T47D (cell line): ENCODE results near the gene DENND6B.

ENCODE experiments used
- DNase-seq, 2 experiments: peaks; one replicate each; pipeline versions ENCODE4 v3.0.0 to v3.0.0-alpha.2; 2011 to 2012; ENCODE audit warnings: low read depth in 1 of 2, low spot score in 1 of 2
- JUND ChIP-seq: IDR thresholded peaks from 2 replicates; pipeline ENCODE4 v1.6.1; 2012; ENCODE audit warnings: low read depth
- in situ Hi-C: cut with HindIII; loops from 2 replicates; pipeline ENCODE4 v1.10.0; 2016; ENCODE audit warnings: low sequenced_read_pairs, low pct_unique_long_range_greater_than_20kb

Gene DENND6B

GRCh38 chr22:50302041-50302541, 24.7 kb downstream of the DENND6B start:
- in situ Hi-C loops: no loop called here
- peak in 1 of 2 experiments; percentile 31 for DNase-seq
- no peak for TF ChIP-seq JUND

DNA sequence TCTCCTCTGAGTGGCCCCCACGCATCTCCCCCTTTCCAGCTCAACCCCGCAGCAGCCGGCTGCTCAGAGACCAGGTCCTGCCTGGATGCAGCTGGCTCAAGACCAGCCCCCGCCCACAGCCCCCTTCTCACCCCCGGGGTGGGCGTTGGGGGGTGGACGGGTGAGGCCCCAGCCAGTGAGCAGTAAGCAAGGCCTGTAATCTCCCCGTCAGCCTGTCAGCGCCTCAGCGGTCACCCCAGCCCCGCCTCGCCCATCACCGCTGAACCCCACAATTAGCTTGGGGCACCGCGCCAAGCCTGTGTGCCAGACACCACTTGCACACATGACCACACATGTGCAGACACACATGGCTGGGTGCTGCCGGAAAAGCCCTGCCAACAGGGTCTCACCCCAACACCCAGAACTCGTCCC, 25.2 kb downstream of the DENND6B start:
- in situ Hi-C loops: no loop called here
- no peak for DNase-seq
- TF ChIP-seq JUND: no peak

DNA sequence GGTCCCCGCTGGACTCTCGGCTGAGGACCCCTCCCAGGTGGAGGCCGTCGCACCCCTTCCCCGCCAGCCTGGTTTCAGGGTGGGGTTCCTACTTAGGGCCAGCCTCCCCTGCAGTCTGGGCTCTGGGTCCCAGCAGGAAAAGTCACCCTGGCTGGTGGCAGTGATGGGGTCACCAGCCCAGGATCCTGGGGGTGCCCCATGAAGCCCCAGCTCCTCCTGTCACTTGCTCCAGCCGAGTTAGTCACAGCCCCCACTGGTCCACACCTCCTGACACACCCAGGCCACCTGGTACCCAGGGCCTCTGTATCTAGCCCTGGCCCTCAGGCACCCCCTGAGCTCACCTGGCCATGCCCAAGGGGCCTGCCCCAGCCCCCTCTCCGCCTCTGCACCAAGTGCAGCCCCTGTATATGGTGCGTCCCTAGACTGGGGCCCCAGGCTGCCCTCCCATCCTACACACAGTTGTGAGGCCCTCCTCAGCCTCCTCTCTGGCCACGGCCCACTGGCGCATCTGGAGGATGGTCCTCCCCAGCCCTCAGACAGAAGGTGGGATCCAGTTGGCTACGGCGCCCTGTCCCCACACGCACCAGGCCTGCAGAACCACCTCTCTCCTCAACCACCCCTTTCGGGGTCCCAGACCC, 26.1 kb downstream of the DENND6B start:
- DNase-seq: no peak
- no peak for TF ChIP-seq JUND
- in situ Hi-C loops: no loop called here

DNA sequence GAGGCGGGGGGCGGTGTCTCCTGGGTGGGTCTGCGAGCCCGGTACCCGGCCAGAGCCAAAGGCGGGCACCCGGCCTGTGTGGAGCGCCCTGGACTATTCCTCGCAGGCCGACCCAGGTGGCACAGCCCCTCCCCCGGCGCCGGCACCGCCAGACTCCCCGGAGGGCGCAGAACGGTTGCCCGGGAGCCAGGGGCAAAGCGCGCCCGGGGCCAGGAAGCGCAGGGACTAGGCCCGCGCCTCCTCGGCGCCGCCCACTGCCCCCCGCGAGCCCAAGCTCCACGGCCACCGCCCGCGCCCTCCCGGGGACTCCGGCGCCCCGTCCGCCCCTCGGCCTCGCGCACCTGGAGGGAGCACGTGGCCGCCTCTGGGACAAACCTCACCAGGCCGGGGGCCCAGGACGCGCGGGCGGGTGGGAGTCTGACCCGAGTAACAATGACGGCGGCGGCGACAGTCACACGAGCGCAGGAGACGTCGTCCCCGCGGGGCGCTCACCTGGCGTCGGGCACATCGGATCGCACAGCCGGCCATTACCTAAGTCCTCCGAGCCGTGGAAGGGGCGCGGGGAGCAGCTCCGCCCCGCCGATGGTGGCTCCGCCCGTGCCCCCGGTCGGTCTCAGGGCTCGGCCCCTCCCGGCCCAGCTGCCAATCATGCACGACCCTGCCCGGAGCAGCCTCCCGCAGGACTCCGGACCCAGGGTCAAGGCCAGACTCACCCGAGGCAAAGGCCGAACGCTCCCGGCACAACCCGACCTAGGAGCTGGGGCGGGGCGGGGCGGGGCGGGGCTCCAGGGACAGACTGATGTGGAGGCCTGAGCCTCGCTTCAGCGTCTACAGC, 26.8 kb downstream of the DENND6B start:
- TF ChIP-seq JUND: no peak
- DNase-seq: peak in 1 of 2 experiments; percentile 55
- in situ Hi-C loops: no loop called here

- in situ Hi-C loops: no loop called here
- DNase-seq: no peak
- no peak for TF ChIP-seq JUND
These were observed 27.7 kb downstream of the DENND6B start for GRCh38 chr22:50298937-50299784.

GRCh38 chr22:50298266-50298637, 28.6 kb downstream of the DENND6B start:
- in situ Hi-C loops: no loop called here
- no peak for DNase-seq
- no peak for TF ChIP-seq JUND

DNA sequence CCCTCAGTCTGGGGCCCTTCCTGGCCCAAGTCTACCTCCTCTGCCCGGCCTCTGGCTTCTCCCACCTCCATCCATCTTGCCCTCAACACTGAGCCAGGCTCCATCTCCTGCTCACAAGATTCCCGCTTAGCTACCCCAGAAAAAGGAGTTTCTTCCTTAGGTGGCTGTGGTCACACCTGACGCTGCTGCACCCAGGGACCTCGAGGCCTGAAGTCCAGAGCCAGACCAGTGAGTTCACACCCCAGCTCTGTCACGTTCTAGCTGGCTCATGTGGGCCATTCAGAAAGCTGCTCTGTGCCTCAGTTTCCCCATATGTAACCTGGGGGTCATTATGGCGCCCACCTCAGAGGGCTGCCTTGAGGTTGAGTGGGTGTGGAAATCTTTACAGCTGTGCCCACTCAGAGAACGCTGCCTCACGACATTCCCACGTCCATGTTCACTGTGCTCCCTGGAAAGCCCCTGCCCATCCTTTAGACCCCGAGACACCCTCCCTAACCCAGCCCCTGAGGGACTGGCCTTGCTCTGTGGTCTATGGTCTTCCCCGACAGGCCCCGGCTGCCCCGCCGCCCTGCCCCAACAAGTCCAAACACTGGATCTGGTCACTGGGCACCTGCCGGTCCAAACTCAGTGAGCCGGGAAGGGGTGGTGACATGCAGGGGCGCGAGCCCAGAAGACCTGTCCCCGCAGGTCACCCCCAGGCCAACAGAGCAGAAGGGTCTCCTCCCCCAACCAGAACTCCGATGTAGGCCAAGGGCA, 29.1 kb downstream of the DENND6B start:
- DNase-seq: no peak
- in situ Hi-C loops: no loop called here
- TF ChIP-seq JUND: no peak

GRCh38 chr22:50296658-50297490, 29.9 kb downstream of the DENND6B start:
- DNase-seq: no peak
- TF ChIP-seq JUND: no peak
- in situ Hi-C loops: no loop called here

DNA sequence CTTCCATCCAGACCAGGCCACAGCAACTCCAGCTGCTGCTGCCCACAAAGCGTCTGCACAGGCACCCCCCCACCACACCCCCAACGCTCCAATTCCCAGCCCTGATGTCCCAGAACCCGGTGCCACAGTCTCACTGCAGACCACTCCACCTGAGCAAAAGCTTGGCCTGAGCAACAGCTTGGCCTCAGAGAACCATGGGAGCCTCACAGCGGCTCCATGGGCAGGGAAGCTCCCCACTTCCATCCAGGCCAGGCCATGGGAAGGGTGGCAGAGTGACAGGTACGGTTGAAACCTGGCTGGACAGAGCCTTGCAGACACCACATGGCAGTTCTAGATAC, 32.5 kb downstream of the DENND6B start:
- TF ChIP-seq JUND: no peak
- in situ Hi-C loops: no loop called here
- no peak for DNase-seq

DNA sequence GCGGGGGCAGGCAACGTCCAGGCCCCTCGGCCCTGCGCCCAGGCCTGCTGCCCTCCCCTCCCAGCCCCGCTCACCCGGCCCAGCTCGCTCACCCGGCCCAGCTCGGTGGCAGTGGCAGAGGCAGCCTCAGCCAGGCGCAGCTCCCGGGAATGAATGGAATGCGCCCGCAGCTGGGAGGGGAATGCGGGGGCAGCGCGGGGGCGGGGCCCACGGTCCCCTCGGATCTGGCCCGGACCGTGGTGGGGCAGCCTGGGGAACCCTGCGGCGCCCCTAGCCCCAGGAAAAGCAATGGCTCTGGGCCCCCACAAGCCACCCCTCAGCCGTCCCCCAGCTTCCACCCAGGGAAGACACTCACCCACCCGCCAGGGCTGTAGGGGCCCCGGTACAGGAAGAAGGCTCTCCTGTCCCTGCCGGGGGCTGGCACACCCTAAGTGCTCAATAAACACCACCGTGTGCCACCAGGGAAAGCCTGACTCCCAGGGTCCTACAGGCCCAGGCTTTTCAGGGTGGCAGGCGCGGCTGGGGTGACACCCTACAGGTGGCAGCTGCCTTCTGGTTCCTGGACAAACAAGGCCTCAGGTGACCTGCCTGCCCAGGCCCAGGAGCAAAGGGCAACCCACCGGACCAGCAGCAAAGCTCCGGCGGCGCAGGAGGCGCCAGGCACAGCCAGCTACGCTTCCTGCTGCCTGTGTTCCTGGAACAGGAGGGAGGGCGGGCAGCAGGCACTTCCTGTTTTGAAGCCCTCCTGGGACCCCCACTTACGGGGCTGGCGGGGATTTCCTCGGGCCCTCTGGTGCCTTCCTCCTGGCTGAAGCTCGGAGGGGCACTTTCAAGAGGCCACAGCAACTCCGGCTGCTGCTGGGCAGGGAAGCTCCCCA, 33.1 kb downstream of the DENND6B start:
- no peak for TF ChIP-seq JUND
- peak in 1 of 2 experiments; percentile 91 for DNase-seq
- in situ Hi-C loops: no loop called here
